Naive B cell (primary cell): ENCODE measurements around the gene ANO9. TPM values are rescaled to one million over a fixed set of nuclear protein-coding genes. Genes with fewer than 3 reads are reported as not detected.

Experiments used
- ATAC-seq, 2 donors: fragments of 150-1000 bp; cut with Tn5 transposase; 2 replicates each; pipeline ENCODE4 v1.10.0; 2021; ENCODE audit warnings: low read depth in 2 of 2, mild to moderate bottlenecking in 2 of 2, moderate library complexity in 2 of 2
- DNase-seq: peaks from one replicate; pipeline ENCODE4 v3.0.0; 2022
- H3K27ac Mint-ChIP-seq, 6 donors: one replicate each; pipeline ENCODE4 v1.8.0; 2020 to 2022; ENCODE audit warnings: mild to moderate bottlenecking in 6 of 6, mixed read lengths in 6 of 6, moderate library complexity in 5 of 6, inconsistent platforms in 2 of 6
- H3K27me3 Mint-ChIP-seq, 3 donors: one replicate each; pipeline ENCODE4 v1.8.0; 2021 to 2022; ENCODE audit warnings: mixed read lengths in 3 of 3, mild to moderate bottlenecking in 1 of 3
- H3K36me3 Mint-ChIP-seq, 2 donors: one replicate each; pipeline ENCODE4 v1.8.0; 2020 to 2022; ENCODE audit warnings: mixed read lengths in 2 of 2, inconsistent platforms in 1 of 2, mild to moderate bottlenecking in 1 of 2
- H3K4me1 Mint-ChIP-seq, 3 donors: one replicate each; pipeline ENCODE4 v1.8.0; 2020 to 2022; ENCODE audit warnings: mixed read lengths in 3 of 3, inconsistent platforms in 1 of 3, mild to moderate bottlenecking in 1 of 3, moderate library complexity in 1 of 3
- H3K4me3 Mint-ChIP-seq, 8 donors: one replicate each; pipeline ENCODE4 v1.8.0; 2020 to 2022; ENCODE audit warnings: mild to moderate bottlenecking in 8 of 8, mixed read lengths in 8 of 8, moderate library complexity in 8 of 8, inconsistent platforms in 2 of 8
- H3K9me3 Mint-ChIP-seq, 7 donors: one replicate each; pipeline ENCODE4 v1.8.0; 2020 to 2022; ENCODE audit warnings: mixed read lengths in 7 of 7, mild to moderate bottlenecking in 5 of 7, inconsistent platforms in 2 of 7, moderate library complexity in 1 of 7
- polyA plus RNA-seq, 6 donors: library from polyadenylated mRNA; unstranded; fragments of 300-500 nt; fragmentation: Illumina TruSeq; gene quantifications; one replicate each; pipeline ENCODE4 v1.2.3, GENCODE V29; 2021; ENCODE audit warnings: low read depth in 6 of 6

Gene ANO9
- polyA plus RNA-seq, 6 donors from 2014 or later: 1.9 to 4.5 (median 3.4) TPM; not detected in 1

DNA sequence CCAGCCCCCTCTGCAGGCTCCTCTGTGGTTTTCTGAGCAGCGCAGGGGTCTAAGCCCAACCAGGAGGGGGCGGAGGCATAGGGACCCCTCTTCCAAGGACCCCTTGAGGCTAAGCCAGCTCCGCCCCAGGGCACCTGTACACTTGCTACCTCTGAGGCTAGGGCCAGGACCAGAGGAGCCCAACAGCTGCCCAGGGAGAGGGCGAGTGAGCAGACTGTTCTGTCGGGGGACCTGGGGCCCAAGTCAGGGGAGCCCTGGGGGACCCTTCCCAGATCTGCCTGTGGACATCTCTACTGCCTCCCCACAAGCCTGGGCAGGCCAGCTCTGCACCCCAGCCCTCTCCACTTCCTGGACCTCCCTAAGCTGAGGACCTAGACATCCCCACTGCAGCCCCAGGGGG, 70.8 kb downstream of the ANO9 start:
- Mint-ChIP-seq H3K27ac (no peak overlapping the region), H3K9me3 (peaks cover 0 to 4% (median 0%) of the 10 kb centered on the region in 7 donors), H3K4me3 (peak overlapping the region in 3 of 8 donors; percentile 7 to 73 (median 57)), H3K4me1 (peaks cover 7 to 15% (median 15%) of the 10 kb centered on the region in 3 donors), H3K36me3 (peaks cover 0 to 7% of the 10 kb centered on the region in 2 donors), H3K27me3 (peaks cover 21 to 52% (median 47%) of the 10 kb centered on the region in 3 donors)
- ATAC-seq (no peak), DNase-seq (no peak)

DNA sequence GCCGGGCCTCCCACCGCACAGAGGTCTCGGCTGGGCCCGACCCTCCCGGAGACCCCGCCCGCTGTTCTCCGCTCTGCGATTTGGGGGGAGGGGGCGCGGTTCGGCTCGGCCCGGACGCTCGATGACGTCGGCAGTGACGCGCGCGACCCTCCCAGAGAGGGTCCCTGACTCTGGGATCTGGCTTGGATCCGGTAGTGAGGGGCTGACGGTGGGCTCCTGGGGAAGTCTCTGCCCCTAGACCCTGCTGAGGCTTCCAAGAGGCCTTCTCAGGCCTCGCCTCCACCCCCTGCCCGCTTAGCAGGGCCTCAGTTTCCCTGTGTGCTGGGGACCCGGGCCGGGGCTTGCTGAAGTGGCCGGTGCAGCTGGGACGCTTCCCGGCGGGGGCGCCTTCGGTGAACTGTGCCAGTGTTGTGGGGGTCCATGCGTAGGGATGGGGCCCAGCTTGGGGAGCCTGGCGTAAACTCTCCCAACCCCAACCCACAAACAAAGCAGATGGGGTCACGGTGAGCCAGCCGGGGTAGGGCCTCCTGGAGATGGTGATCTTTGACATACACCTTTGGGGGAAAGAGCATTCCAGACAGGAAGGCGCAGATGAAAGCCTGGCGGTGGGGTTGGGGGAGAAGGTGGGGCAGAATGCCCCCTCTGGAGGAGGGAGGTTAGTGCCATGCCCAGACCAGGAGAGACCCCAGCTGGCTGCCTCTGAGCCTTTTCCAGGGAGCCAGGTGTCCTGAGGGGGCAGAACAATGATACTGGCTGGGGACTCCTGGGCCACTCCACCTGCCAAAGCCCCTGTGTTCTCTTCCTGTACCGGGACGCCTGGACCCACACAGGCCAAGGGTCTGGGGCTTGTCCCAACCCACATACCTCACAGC, 71.5 kb downstream of the ANO9 start:
- DNase-seq (no peak), ATAC-seq (no peak)
- peaks cover 0 to 4% (median 0%) of the 10 kb centered on the region in 7 donors for H3K9me3 Mint-ChIP-seq
- H3K4me3 Mint-ChIP-seq: peak overlapping the region; percentile 33 to 86 (median 68)
- peaks cover 23 to 56% (median 50%) of the 10 kb centered on the region in 3 donors for H3K27me3 Mint-ChIP-seq
- peak overlapping the region in 1 of 6 donors; percentile 34 for H3K27ac Mint-ChIP-seq
- H3K4me1 Mint-ChIP-seq: peaks cover 7 to 15% (median 15%) of the 10 kb centered on the region in 3 donors
- peaks cover 0 to 7% of the 10 kb centered on the region in 2 donors for H3K36me3 Mint-ChIP-seq

GRCh38 chr11:369336-370018, 72.3 kb downstream of the ANO9 start, which contains the start of gene B4GALNT4:
Gene B4GALNT4 (plus strand): TSS chr11:369499. CDS start chr11:369804, 305 bp downstream.
- Mint-ChIP-seq H3K4me1 (peaks cover 9 to 18% (median 15%) of the 10 kb centered on the region in 3 donors), H3K9me3 (peaks cover 0 to 4% (median 0%) of the 10 kb centered on the region in 7 donors), H3K27me3 (peaks cover 28 to 64% (median 55%) of the 10 kb centered on the region in 3 donors), H3K4me3 (peak within 1 kb of the TSS; percentile 33 to 92 (median 87)), H3K27ac (peak within 1 kb of the TSS in 1 of 6 donors; percentile 95), H3K36me3 (peaks cover 0 to 7% of the 10 kb centered on the region in 2 donors)
- no peak for DNase-seq
- peak; percentile 57 to 58 for ATAC-seq

GRCh38 chr11:368414-369335, 73.1 kb downstream of the ANO9 start:
- DNase-seq (no peak), ATAC-seq (no peak)
- Mint-ChIP-seq H3K27me3 (peaks cover 29 to 66% (median 57%) of the 10 kb centered on the region in 3 donors), H3K27ac (peak overlapping the region in 1 of 6 donors; percentile 95), H3K4me3 (peak overlapping the region; percentile 16 to 92 (median 87)), H3K36me3 (peaks cover 0 to 7% of the 10 kb centered on the region in 2 donors), H3K9me3 (peaks cover 0 to 4% (median 0%) of the 10 kb centered on the region in 7 donors), H3K4me1 (peaks cover 5 to 12% (median 12%) of the 10 kb centered on the region in 3 donors)

- Mint-ChIP-seq H3K4me3 (peak overlapping the region in 7 of 8 donors; percentile 16 to 92 (median 75)), H3K4me1 (peaks cover 5 to 12% (median 12%) of the 10 kb centered on the region in 3 donors), H3K27me3 (peaks cover 29 to 66% (median 57%) of the 10 kb centered on the region in 3 donors), H3K9me3 (peaks cover 0 to 4% (median 0%) of the 10 kb centered on the region in 7 donors), H3K36me3 (peaks cover 0 to 7% of the 10 kb centered on the region in 2 donors), H3K27ac (peak overlapping the region in 2 of 6 donors; percentile 42 to 73)
- ATAC-seq (no peak), DNase-seq (no peak)
Observed at GRCh38 chr11:367956-368413, 73.8 kb downstream of the ANO9 start.

Other genes starting within 250 kb of the ANO9 start
- gene SCGB1C1, start 248.9 kb downstream of the ANO9 start, polyA plus RNA-seq: 1 to 10 TPM in 2 of 6 donors, not detected in 4; 1.9 to 2.1 TPM
- 10 to 100 TPM; 23.4 to 72.3 (median 44.7) TPM for gene BET1L, start 234.6 kb downstream of the ANO9 start, polyA plus RNA-seq
- 10 to 100 TPM; 66.8 to 83.6 (median 72.6) TPM for gene RIC8A, start 234.3 kb downstream of the ANO9 start, polyA plus RNA-seq
- gene SIRT3, start 205.7 kb downstream of the ANO9 start, polyA plus RNA-seq: 10 to 100 TPM in 3 of 6 donors, 1 to 10 TPM in 3; 1.4 to 14.2 (median 8.8) TPM
- gene PSMD13, start 205.0 kb downstream of the ANO9 start, polyA plus RNA-seq: 100 to 1,000 TPM; 193 to 258 (median 215) TPM
- gene NLRP6, start 163.6 kb downstream of the ANO9 start, polyA plus RNA-seq: 1 to 10 TPM; 1.4 to 3.3 (median 2.2) TPM
- 1 to 10 TPM; 3.4 to 8.3 (median 4.3) TPM for gene PGGHG, start 152.9 kb downstream of the ANO9 start, polyA plus RNA-seq
- gene IFITM5, start 142.5 kb downstream of the ANO9 start, polyA plus RNA-seq: not detected
- gene IFITM2, start 134.2 kb downstream of the ANO9 start, polyA plus RNA-seq: 1,000 to 10,000 TPM in 4 of 6 donors, 100 to 1,000 TPM in 2; 915 to 1,467 (median 1,288) TPM
- 100 to 1,000 TPM; 152 to 299 (median 164) TPM for gene IFITM1, start 128.0 kb downstream of the ANO9 start, polyA plus RNA-seq
- 100 to 1,000 TPM in 1 of 6 donors, 10 to 100 TPM in 3, 1 to 10 TPM in 1, under 1 TPM in 1; 0.71 to 178 (median 64.1) TPM for gene IFITM3, start 121.2 kb downstream of the ANO9 start, polyA plus RNA-seq
- gene B4GALNT4, start 72.5 kb downstream of the ANO9 start, polyA plus RNA-seq: not detected
- gene PKP3, start 47.8 kb downstream of the ANO9 start, polyA plus RNA-seq: under 1 TPM in 2 of 6 donors, not detected in 4; 0.09 to 0.13 TPM
- gene SIGIRR, start 27.0 kb downstream of the ANO9 start, polyA plus RNA-seq: 10 to 100 TPM; 30.4 to 72.0 (median 53.5) TPM
- 10 to 100 TPM in 4 of 6 donors, 1 to 10 TPM in 2; 5.5 to 12.3 (median 10.3) TPM for gene PTDSS2, start 8.3 kb upstream of the ANO9 start, polyA plus RNA-seq
- gene RNH1, start 65.2 kb upstream of the ANO9 start, polyA plus RNA-seq: 100 to 1,000 TPM in 4 of 6 donors, 10 to 100 TPM in 2; 73.2 to 132 (median 114) TPM
- gene HRAS, start 93.6 kb upstream of the ANO9 start, polyA plus RNA-seq: 10 to 100 TPM; 11.2 to 25.1 (median 13.8) TPM
- gene LRRC56, start 95.5 kb upstream of the ANO9 start, polyA plus RNA-seq: 1 to 10 TPM in 2 of 6 donors, under 1 TPM in 3, not detected in 1; 0.66 to 1.6 (median 0.92) TPM
- gene LMNTD2, start 118.7 kb upstream of the ANO9 start, polyA plus RNA-seq: 1 to 10 TPM; 2.1 to 4.8 (median 2.9) TPM
- 10 to 100 TPM; 17.3 to 31.5 (median 23.5) TPM for gene RASSF7, start 119.0 kb upstream of the ANO9 start, polyA plus RNA-seq
- gene PHRF1, start 134.5 kb upstream of the ANO9 start, polyA plus RNA-seq: 10 to 100 TPM in 1 of 6 donors, 1 to 10 TPM in 5; 2.3 to 16.4 (median 5.2) TPM
- gene IRF7, start 173.9 kb upstream of the ANO9 start, polyA plus RNA-seq: 10 to 100 TPM; 28.5 to 89.8 (median 50.2) TPM
- not detected for gene CDHR5, start 182.9 kb upstream of the ANO9 start, polyA plus RNA-seq
- gene SCT, start 185.2 kb upstream of the ANO9 start, polyA plus RNA-seq: not detected
- not detected for gene DRD4, start 195.3 kb upstream of the ANO9 start, polyA plus RNA-seq